Mononuclear cell (primary cell): ENCODE results near the gene C6orf47. TPM values are rescaled to one million over a fixed set of nuclear protein-coding genes. Genes with fewer than 3 reads are reported as not detected.

Source experiments
- H3K27me3 ChIP-seq: 2 replicates; pipeline ENCODE4 v1.6.0; 2011; ENCODE audit warnings: low read length, control low read depth; ENCODE audit not compliant: insufficient read depth
- H3K4me1 ChIP-seq: 2 replicates; pipeline ENCODE4 v1.5.1; 2011; ENCODE audit warnings: mild to moderate bottlenecking, low read length, control low read depth; ENCODE audit not compliant: insufficient read depth
- H3K4me3 ChIP-seq: 2 replicates; pipeline ENCODE4 v1.5.1; 2011; ENCODE audit warnings: mild to moderate bottlenecking, low read length, moderate library complexity
- H3K9me3 ChIP-seq: 2 replicates; pipeline ENCODE4 v1.5.1; 2011; ENCODE audit warnings: low read depth, mild to moderate bottlenecking, control low read depth, low read length
- total RNA-seq: library from RNA; depleted of rRNA; stranded (reverse); fragments of >200 nt; gene quantifications from one replicate; pipeline ENCODE4 v1.2.3, GENCODE V29; 2012

C6orf47 gene
- total RNA-seq, 1 donor = 14.6 TPM

DNA sequence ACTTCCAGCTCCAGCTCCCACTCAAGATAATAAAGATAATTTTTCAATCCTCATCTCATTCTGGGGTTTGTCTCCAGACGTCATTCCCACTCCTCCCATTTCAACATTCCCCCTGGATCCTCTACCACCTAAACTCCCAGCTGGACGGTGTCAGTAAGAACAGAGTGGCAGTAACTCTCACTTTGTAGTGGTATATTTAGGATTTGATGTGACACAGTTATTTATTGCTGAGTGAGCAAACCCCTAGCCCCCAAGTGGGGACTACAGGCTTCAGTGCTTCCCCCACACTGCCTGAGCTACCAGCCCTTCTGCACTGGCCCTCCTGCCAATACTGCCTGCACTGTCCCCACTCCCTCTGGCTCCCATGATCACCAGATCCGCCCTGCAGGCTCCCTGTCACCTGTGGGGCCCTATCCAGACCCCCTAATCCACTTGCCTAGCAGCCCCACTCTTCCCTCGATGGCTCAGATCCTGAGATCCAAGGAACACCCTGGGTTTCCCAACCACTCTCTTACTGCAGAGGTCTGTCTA, 2.4 kb downstream of the C6orf47 start:
- Histone ChIP-seq H3K9me3 (no peaks in the 10 kb centered on the region), H3K27me3 (no peaks in the 10 kb centered on the region), H3K4me3 (no peak overlapping the region), H3K4me1 (peaks cover 67% of the 10 kb centered on the region)

DNA sequence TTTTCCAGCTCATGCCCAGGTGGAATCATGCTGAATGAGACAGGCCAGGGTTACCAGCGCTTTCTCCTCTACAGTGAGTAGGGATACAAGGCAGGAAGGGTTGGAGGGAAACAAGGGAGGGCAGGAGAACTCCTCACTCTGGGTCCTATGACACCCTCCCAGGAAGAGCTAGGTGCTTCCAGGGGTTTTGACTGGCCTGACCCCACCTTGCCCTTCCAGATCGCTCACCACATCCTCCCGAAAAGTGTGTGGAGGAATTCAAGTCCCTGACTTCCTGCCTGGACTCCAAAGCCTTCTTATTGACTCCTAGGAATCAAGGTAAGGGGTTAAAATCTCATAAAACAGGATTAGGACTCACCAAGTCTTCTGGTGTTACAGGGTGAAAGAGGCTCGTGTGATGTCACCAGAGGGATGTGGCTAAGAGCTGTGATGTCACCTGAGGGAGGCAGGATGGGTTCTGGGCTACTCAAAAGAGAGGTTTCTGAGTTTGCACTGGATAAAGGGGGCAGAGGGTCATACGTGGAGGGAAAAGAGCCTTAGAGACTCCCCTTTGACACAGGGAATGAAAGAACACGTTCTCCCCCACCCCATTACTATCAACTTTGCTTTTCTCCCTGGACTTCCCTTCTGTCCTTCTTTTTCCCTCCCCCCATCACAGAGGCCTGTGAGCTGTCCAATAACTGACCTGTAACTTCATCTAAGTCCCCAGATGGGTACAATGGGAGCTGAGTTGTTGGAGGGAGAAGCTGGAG, 3.0 kb downstream of the C6orf47 start:
- H3K9me3 ChIP-seq = no peaks in the 10 kb centered on the region
- peaks cover 63% of the 10 kb centered on the region for H3K4me1 ChIP-seq
- H3K27me3 ChIP-seq = no peaks in the 10 kb centered on the region
- no peak overlapping the region for H3K4me3 ChIP-seq

DNA sequence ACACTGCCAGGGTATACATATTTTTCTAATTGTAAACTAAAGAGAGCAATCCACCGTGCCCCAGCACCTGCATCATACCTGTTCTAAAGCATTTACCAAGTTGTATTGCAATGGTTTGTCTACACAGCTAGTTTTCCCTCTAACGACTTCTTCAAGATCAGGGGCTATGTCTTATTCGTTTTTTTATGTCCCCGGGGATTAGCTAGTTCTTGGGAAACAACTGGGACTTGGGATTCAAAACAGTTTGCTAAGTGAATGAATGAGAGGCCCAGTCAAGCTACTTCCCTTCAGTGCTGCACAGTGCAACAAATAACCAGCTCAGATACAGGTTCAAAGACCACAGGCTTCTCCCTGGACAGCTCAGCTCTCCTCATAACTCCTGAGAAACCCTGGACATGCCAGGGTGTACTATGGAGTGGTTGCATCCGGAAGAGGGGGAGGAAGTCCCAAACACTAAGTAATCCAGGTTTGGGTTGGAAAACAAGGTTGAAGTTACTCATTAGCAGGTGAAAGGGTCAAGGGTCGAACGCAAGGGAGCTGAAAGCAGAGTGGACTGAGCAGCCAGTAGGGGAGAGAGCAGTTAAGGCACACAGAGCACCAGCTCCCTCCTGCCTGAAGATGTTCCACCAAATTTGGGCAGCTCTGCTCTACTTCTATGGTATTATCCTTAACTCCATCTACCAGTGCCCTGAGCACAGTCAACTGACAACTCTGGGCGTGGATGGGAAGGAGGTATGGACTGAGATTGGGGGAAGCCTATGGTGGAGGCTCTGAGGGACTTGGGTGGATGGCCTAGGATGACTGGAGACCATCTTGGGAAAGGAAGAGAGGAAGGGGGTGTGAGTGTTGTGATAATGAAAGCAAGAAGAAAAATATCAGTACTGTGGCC, 5.0 kb downstream of the C6orf47 start, which contains the start of gene APOM:
APOM (plus strand) TSS at position 546 of the 889 bp plus-strand sequence; CDS start at position 619, 73 bp downstream.
- H3K4me3 ChIP-seq = no peak within 1 kb of the TSS
- no peaks in the 10 kb centered on the region for H3K27me3 ChIP-seq
- H3K4me1 ChIP-seq = peaks cover 56% of the 10 kb centered on the region
- H3K9me3 ChIP-seq = no peaks in the 10 kb centered on the region

DNA sequence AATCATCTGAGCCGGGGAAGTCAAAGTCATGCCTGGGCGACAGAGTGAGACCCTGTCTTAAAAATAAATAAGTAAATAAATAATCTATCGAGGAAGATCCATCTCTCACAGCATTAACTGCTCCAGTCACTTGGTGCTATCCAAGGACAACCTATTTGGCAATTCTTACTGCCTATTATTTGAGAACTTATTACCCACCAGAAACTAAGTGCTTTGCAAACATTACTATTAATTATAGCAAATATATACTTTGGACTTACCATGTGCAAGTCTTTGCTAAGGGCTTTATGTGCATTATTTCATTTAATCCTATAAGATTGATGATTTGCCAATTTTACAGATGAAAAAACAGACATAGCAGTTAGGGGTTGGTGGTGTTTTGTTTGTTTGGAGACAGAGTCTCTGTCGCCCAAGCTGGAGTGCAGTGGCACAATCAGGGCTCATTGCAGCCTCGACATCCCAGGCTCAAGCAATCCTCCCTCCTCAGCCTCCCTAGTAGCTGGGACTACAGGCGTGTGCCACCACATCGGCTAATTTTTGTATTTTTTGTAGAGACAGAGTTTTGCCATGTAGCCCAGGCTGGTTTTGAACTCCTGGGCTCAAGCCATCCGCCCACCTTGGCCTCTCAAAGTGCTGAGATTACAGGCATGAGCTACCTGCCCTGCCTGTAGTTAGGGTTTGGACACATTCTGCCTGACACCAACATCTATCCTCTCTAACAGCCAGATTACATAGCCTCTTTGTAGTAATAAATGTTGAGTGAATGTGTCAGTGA, 5.8 kb downstream of the C6orf47 start:
- peaks cover 52% of the 10 kb centered on the region for H3K4me1 ChIP-seq
- H3K27me3 ChIP-seq = no peaks in the 10 kb centered on the region
- no peaks in the 10 kb centered on the region for H3K9me3 ChIP-seq
- H3K4me3 ChIP-seq = no peak overlapping the region

GRCh38 chr6:31652925-31653724, 7.5 kb downstream of the C6orf47 start:
- Histone ChIP-seq H3K27me3 (no peaks in the 10 kb centered on the region), H3K4me1 (peaks cover 35% of the 10 kb centered on the region)

GRCh38 chr6:31651602-31652191, 8.9 kb downstream of the C6orf47 start:
- Histone ChIP-seq H3K4me1 (peaks cover 25% of the 10 kb centered on the region), H3K4me3 (peak overlapping the region; percentile 92), H3K9me3 (no peaks in the 10 kb centered on the region), H3K27me3 (no peaks in the 10 kb centered on the region)

More at GRCh38 chr6:31652925-31653724, 7.5 kb downstream of the C6orf47 start:
- no peaks in the 10 kb centered on the region for H3K9me3 ChIP-seq
- peak overlapping the region; percentile 92 for H3K4me3 ChIP-seq

DNA sequence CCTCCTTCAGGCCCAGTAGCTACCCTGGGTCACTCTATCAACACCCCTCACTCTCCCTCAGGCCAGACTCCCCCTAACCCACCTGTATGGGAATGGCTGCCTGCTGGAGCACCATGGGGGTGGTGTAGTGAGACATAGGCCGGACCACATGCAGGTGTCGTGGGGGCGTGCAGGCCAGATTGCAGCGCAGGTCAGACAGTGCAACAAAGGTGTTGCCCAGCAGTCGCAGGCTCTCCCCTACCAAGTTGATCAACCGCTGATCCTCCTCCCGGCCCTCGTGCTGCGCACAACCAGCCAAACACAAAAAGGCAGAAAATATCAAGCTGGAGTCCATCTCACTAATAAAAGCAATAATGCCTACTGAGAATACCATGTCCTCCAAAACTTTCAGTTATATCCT, 15.3 kb downstream of the C6orf47 start:
- Histone ChIP-seq H3K27me3 (no peaks in the 10 kb centered on the region), H3K4me1 (peaks cover 3% of the 10 kb centered on the region), H3K4me3 (no peak overlapping the region), H3K9me3 (no peaks in the 10 kb centered on the region)

- H3K27me3 ChIP-seq = no peaks in the 10 kb centered on the region
- no peaks in the 10 kb centered on the region for H3K4me1 ChIP-seq
- no peaks in the 10 kb centered on the region for H3K9me3 ChIP-seq
- H3K4me3 ChIP-seq = no peak overlapping the region
Measured at GRCh38 chr6:31643818-31644454, 16.6 kb downstream of the C6orf47 start.

GRCh38 chr6:31642798-31643570, 17.6 kb downstream of the C6orf47 start:
- Histone ChIP-seq H3K4me1 (no peaks in the 10 kb centered on the region), H3K27me3 (no peaks in the 10 kb centered on the region), H3K4me3 (no peak overlapping the region), H3K9me3 (no peaks in the 10 kb centered on the region)

GRCh38 chr6:31641370-31641769, 19.2 kb downstream of the C6orf47 start:
- H3K4me3 ChIP-seq = no peak overlapping the region
- H3K4me1 ChIP-seq = no peaks in the 10 kb centered on the region
- no peaks in the 10 kb centered on the region for H3K27me3 ChIP-seq
- H3K9me3 ChIP-seq = no peaks in the 10 kb centered on the region

- Histone ChIP-seq H3K4me3 (no peak overlapping the region), H3K4me1 (no peaks in the 10 kb centered on the region), H3K9me3 (no peaks in the 10 kb centered on the region), H3K27me3 (no peaks in the 10 kb centered on the region)
Measured at GRCh38 chr6:31640612-31641011, 20.0 kb downstream of the C6orf47 start.

DNA sequence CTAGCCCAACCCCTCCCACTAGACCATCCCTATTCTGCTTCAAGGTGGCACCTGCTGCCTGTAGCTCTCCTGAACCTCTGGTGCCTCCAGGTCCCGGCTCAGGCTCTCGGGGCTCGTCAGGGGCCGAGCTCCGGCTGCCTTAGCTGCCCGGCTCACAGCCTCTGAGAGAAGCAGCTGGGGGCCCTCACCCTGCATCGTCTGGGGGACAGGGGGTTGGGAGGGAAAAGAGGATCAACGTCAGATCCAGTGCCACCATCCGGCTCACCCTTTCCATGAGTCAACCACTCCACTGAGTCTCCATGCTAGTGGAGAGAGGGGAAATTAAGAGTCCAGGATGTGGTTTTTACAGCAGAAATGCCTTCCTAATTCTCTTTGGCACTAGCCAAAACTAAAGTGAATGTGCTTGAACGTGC, 21.1 kb downstream of the C6orf47 start:
- no peaks in the 10 kb centered on the region for H3K4me1 ChIP-seq
- H3K9me3 ChIP-seq = no peaks in the 10 kb centered on the region
- no peak overlapping the region for H3K4me3 ChIP-seq
- H3K27me3 ChIP-seq = no peaks in the 10 kb centered on the region

- Histone ChIP-seq H3K4me3 (no peak overlapping the region), H3K9me3 (no peaks in the 10 kb centered on the region), H3K4me1 (no peaks in the 10 kb centered on the region), H3K27me3 (no peaks in the 10 kb centered on the region)
Measured at GRCh38 chr6:31639043-31639442, 21.5 kb downstream of the C6orf47 start.
